ENCODE data around the gene PTPRD. TPM values are rescaled to one million over a fixed set of nuclear protein-coding genes. Genes with fewer than 3 reads are reported as not detected.

The PTPRD gene
- total RNA-seq, 2 donors from 2014 or later = 60.1 to 75.7 TPM

DNA sequence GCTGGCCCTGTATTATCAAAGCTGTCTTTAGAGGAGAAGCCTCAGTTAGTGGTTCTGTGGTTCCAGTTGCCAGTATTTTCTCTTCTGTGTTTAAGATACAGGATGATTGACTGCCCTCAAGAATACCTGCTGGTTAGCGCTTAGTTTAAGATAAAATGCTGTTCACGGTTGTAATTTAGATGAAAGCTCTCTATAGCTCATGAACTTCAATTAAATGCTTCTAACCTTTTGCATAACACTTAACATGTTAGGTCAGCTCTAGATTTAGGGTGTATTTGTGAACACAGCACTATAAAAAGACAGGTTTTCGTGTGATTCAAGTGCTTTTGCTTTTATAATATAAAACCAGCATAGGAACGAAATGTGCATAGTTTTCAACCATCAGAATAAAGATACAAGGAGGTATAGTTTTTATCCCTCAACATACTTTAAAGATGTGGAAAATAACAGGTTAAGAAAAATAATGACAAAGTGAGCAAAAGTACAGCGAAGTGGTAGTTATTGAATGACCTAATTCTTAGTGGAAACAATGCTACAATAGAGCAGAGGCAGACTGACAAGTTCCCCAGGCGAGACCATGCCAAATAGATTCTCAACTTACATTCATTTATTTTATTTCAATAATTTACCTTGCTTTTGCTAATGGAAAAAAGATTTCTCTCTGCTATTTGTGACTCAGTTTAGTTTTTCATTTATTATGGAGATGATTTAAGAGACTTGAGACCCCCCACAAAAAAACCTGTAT, 2210.7 kb downstream of the PTPRD start:
- intact Hi-C loops (cut with DNase I) = no loop called here
- no peak overlapping the region for H3K4me3 ChIP-seq

DNA sequence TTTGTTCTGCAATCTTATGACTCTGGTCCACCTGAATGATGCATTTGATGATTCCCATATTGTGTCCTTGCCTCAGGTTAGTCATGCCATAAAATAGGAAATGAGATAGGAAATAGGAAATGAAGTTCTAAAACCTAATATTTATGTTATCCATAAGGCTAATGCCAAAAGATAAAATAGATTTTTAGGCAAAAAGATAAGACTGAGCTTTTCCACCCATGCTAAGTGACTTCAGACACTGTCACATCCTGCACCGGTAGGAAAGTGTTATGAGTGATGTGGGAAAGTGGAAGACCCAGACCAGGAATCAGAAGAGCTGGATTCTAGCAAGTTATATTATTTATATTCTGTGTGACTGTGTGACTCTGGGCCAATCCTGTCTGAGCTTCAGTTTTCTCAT, 2212.4 kb downstream of the PTPRD start:
- Histone ChIP-seq H3K9me3 (no peaks in the 10 kb centered on the region), H3K4me3 (no peak overlapping the region), H3K4me1 (no peaks in the 10 kb centered on the region), H3K36me3 (no peaks in the 10 kb centered on the region), H3K9ac (ENCODE audit: low read depth in 2 of 2, low read length in 2 of 2) (no peak overlapping the region), H3K27me3 (no peaks in the 10 kb centered on the region), H3K27ac (no peak overlapping the region)
- intact Hi-C loops (cut with DNase I) = no loop called here
- no peak for TF ChIP-seq CTCF (IDR thresholded peaks at IDR 0.05)
- no peak for DNase-seq

More for the DNA sequence above, 2210.7 kb downstream of the PTPRD start:
- DNase-seq = no peak
- no peaks in the 10 kb centered on the region for H3K27me3 ChIP-seq
- H3K27ac ChIP-seq = no peak overlapping the region
- TF ChIP-seq CTCF (IDR thresholded peaks at IDR 0.05) = no peak
- no peaks in the 10 kb centered on the region for H3K36me3 ChIP-seq
- no peaks in the 10 kb centered on the region for H3K9me3 ChIP-seq
- H3K4me1 ChIP-seq = no peaks in the 10 kb centered on the region
- H3K9ac ChIP-seq (ENCODE audit: low read depth in 2 of 2, low read length in 2 of 2) = no peak overlapping the region

DNA sequence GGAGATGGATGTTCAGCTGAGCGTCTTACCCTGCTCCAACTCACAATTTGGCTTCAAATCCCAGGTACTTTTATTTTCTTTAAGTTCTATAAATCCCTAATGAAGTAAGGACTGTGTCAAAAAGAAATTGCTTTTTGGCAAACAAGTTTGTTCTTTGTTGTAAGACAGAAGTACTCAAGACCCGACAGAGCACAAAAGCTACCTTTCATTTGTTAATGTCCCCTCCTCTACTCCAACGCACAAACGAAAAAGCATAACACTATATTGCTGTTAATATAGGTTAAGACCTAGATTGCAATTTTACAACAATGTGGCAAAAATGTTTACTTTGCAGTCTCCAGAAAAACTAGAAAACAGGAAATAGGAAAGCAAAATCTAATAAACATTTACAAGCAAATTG, 2217.8 kb downstream of the PTPRD start:
- Histone ChIP-seq H3K27me3 (no peaks in the 10 kb centered on the region), H3K9ac (ENCODE audit: low read depth in 2 of 2, low read length in 2 of 2) (no peak overlapping the region), H3K36me3 (no peaks in the 10 kb centered on the region), H3K9me3 (no peaks in the 10 kb centered on the region), H3K4me1 (no peaks in the 10 kb centered on the region), H3K4me3 (no peak overlapping the region), H3K27ac (no peak overlapping the region)
- DNase-seq = no peak
- TF ChIP-seq CTCF (IDR thresholded peaks at IDR 0.05) = no peak
- intact Hi-C loops (cut with DNase I) = no loop called here

DNA sequence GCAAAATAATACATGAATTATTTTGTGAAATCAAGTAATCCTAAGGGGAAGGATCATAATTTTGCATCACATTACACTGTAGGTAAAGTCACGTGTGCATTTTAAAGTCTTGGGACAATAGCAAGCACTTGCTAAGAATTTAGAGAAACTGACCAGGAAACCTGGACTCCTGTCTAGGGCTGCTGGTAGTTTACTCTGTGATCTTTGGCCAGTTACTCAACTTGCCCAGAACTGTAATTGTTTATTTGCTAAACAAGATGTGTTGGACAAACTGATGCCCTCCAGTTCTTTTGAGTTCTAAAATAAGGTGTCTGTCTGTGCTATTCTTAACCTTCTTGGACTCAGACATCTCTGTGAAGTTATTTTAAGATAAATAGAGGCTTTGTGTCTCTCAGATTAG, 2218.5 kb downstream of the PTPRD start:
- H3K4me1 ChIP-seq = no peaks in the 10 kb centered on the region
- H3K27me3 ChIP-seq = no peaks in the 10 kb centered on the region
- no peak overlapping the region for H3K9ac ChIP-seq (ENCODE audit: low read depth in 2 of 2, low read length in 2 of 2)
- DNase-seq = no peak
- no peak for TF ChIP-seq CTCF (IDR thresholded peaks at IDR 0.05)
- intact Hi-C loops (cut with DNase I) = no loop called here
- H3K36me3 ChIP-seq = no peaks in the 10 kb centered on the region
- no peak overlapping the region for H3K27ac ChIP-seq
- no peaks in the 10 kb centered on the region for H3K9me3 ChIP-seq
- no peak overlapping the region for H3K4me3 ChIP-seq

- H3K4me1 ChIP-seq = no peaks in the 10 kb centered on the region
- H3K9me3 ChIP-seq = no peaks in the 10 kb centered on the region
- no peaks in the 10 kb centered on the region for H3K27me3 ChIP-seq
- DNase-seq = no peak
- H3K36me3 ChIP-seq = no peaks in the 10 kb centered on the region
- intact Hi-C loops (cut with DNase I) = no loop called here
- TF ChIP-seq CTCF (IDR thresholded peaks at IDR 0.05) = no peak
- H3K27ac ChIP-seq = no peak overlapping the region
- no peak overlapping the region for H3K4me3 ChIP-seq
- no peak overlapping the region for H3K9ac ChIP-seq (ENCODE audit: low read depth in 2 of 2, low read length in 2 of 2)
Measured at GRCh38 chr9:8392866-8393265, 2219.9 kb downstream of the PTPRD start.
